ENCODE results near the gene MACROD2. TPM values are rescaled to one million over a fixed set of nuclear protein-coding genes. Genes with fewer than 3 reads are reported as not detected.

MACROD2 gene
- total and polyA plus RNA-seq, 2 donors (not counting 1 experiment from before 2014, with no cell fraction given) = 5.3 to 6.7 TPM

DNA sequence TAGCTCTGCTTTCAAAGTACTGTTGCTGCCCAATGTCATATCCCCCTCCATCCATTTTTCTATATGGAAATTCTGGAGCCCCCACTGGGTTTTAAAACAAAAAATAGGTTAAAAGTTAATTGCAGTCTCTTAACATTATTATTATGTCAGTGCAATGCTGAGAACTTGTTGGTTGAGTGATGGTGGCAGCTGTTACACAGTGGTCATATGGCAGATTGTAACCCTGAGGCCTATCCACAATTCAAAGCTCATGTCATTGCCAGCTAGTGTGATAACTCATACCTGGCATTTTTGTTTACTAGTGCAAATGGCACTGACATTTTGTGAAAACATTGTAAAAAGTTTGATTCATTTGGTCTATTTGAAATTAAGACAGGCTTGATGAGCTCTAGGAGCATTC is 647.8 kb downstream of the MACROD2 start:
- no peak for ATAC-seq (ENCODE audit: low read depth)
- Histone ChIP-seq H3K4me1 (ENCODE audit: control insufficient read depth in 2 of 2, insufficient read depth in 2 of 2, low read length in 2 of 2) (no peaks in the 10 kb centered on the region), H3K36me3 (replicated peaks in 1 of 2; ENCODE audit: control extremely low read depth in 1 of 2, control insufficient read depth in 1 of 2, extremely low read depth in 1 of 2, insufficient read depth in 2 of 2, low read length in 1 of 2) (no peaks in the 10 kb centered on the region), H3K79me2 (ENCODE audit: control insufficient read depth, insufficient read depth, low read length) (no peaks in the 10 kb centered on the region), H3K27me3 (replicated peaks in 1 of 4; ENCODE audit: control extremely low read depth in 1 of 4, control insufficient read depth in 3 of 4, insufficient read depth in 4 of 4, low read length in 3 of 4) (no peaks in the 10 kb centered on the region), H3K4me3 (ENCODE audit: control extremely low read depth in 1 of 5, extremely low read depth in 1 of 5, insufficient read depth in 1 of 5, low read depth in 2 of 5, low read length in 4 of 5) (no peak overlapping the region), H3K27ac (ENCODE audit: low read length in 2 of 2) (no peak overlapping the region), H2AFZ (ENCODE audit: insufficient read depth, low read depth, low read length, poor library complexity, severe bottlenecking) (no peak overlapping the region), H3K4me2 (replicated peaks; ENCODE audit: low read depth, low read length, poor library complexity, severe bottlenecking) (no peak overlapping the region), H3K9ac (ENCODE audit: low read length) (no peak overlapping the region), H3K9me3 (ENCODE audit: control extremely low read depth in 1 of 3, control insufficient read depth in 2 of 3, insufficient read depth in 1 of 3, low read length in 2 of 3) (no peaks in the 10 kb centered on the region), H4K20me1 (ENCODE audit: control insufficient read depth, insufficient read depth, low read length, poor library complexity, severe bottlenecking) (no peaks in the 10 kb centered on the region)
- Mint-ChIP-seq H3K9me3 (ENCODE audit: insufficient read depth) (peaks cover 4% of the 10 kb centered on the region), H3K4me3 (no peak overlapping the region), H3K27ac (no peak overlapping the region), H3K4me1 (no peaks in the 10 kb centered on the region), H3K27me3 (no peaks in the 10 kb centered on the region)
- ChIA-PET CTCF (no interaction called here), POLR2A (no interaction called here)
- TF ChIP-seq EZH2 (IDR thresholded peaks at IDR 0.05; ENCODE audit: borderline replicate concordance, insufficient read depth, low read depth, low read length, poor library complexity, severe bottlenecking) = no peak
- TF ChIP-seq, protein P1, sequence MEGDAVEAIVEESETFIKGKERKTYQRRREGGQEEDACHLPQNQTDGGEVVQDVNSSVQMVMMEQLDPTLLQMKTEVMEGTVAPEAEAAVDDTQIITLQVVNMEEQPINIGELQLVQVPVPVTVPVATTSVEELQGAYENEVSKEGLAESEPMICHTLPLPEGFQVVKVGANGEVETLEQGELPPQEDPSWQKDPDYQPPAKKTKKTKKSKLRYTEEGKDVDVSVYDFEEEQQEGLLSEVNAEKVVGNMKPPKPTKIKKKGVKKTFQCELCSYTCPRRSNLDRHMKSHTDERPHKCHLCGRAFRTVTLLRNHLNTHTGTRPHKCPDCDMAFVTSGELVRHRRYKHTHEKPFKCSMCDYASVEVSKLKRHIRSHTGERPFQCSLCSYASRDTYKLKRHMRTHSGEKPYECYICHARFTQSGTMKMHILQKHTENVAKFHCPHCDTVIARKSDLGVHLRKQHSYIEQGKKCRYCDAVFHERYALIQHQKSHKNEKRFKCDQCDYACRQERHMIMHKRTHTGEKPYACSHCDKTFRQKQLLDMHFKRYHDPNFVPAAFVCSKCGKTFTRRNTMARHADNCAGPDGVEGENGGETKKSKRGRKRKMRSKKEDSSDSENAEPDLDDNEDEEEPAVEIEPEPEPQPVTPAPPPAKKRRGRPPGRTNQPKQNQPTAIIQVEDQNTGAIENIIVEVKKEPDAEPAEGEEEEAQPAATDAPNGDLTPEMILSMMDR (IDR thresholded peaks at IDR 0.05) = no peak
- intact Hi-C loops (cut with micrococcal nuclease) = no loop called here
- DNase-seq = no peak

DNA sequence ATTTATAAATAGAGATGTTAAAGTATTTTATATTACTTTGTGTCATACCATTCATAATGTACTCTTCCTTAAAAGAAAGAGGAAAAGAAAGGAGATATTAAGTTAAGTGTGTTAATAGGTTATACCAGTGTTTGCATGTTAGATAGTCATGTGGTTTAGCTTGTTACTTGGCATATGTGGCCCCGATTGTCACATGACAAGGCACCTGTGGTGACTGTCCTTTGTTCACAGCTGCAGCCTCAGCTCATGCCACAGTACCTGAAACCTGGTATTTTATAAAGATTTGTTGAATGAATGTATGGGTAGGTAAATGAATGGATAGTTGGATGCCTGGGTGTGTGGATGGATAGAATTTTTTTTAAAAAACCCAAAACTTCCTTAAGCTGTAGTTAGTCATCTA is 648.2 kb downstream of the MACROD2 start:
- H3K79me2 ChIP-seq (ENCODE audit: control insufficient read depth, insufficient read depth, low read length) = no peaks in the 10 kb centered on the region
- no peaks in the 10 kb centered on the region for H3K27me3 ChIP-seq (replicated peaks in 1 of 4; ENCODE audit: control extremely low read depth in 1 of 4, control insufficient read depth in 3 of 4, insufficient read depth in 4 of 4, low read length in 3 of 4)
- ATAC-seq (ENCODE audit: low read depth) (no peak), DNase-seq (no peak)
- no peaks in the 10 kb centered on the region for H3K4me1 ChIP-seq (ENCODE audit: control insufficient read depth in 2 of 2, insufficient read depth in 2 of 2, low read length in 2 of 2)
- H3K9me3 ChIP-seq (ENCODE audit: control extremely low read depth in 1 of 3, control insufficient read depth in 2 of 3, insufficient read depth in 1 of 3, low read length in 2 of 3) = no peaks in the 10 kb centered on the region
- Mint-ChIP-seq H3K27me3 (no peaks in the 10 kb centered on the region), H3K4me3 (no peak overlapping the region), H3K27ac (no peak overlapping the region), H3K4me1 (no peaks in the 10 kb centered on the region), H3K9me3 (ENCODE audit: insufficient read depth) (peaks cover 4% of the 10 kb centered on the region)
- H4K20me1 ChIP-seq (ENCODE audit: control insufficient read depth, insufficient read depth, low read length, poor library complexity, severe bottlenecking) = no peaks in the 10 kb centered on the region
- 60% methylated on average over 1 of the region's 1 CpG for WGBS (ENCODE audit: insufficient coverage)
- no peaks in the 10 kb centered on the region for H3K36me3 ChIP-seq (replicated peaks in 1 of 2; ENCODE audit: control extremely low read depth in 1 of 2, control insufficient read depth in 1 of 2, extremely low read depth in 1 of 2, insufficient read depth in 2 of 2, low read length in 1 of 2)
- ChIA-PET POLR2A (no interaction called here), CTCF (no interaction called here)
- H3K4me3 ChIP-seq (ENCODE audit: control extremely low read depth in 1 of 5, extremely low read depth in 1 of 5, insufficient read depth in 1 of 5, low read depth in 2 of 5, low read length in 4 of 5) = no peak overlapping the region
- H3K9ac ChIP-seq (ENCODE audit: low read length) = no peak overlapping the region
- H3K4me2 ChIP-seq (replicated peaks; ENCODE audit: low read depth, low read length, poor library complexity, severe bottlenecking) = no peak overlapping the region
- TF ChIP-seq, protein P1 (IDR thresholded peaks at IDR 0.05) = no peak
- no peak for TF ChIP-seq EZH2 (IDR thresholded peaks at IDR 0.05; ENCODE audit: borderline replicate concordance, insufficient read depth, low read depth, low read length, poor library complexity, severe bottlenecking)
- H3K27ac ChIP-seq (ENCODE audit: low read length in 2 of 2) = no peak overlapping the region
- intact Hi-C loops (cut with micrococcal nuclease) = no loop called here
- no peak overlapping the region for H2AFZ ChIP-seq (ENCODE audit: insufficient read depth, low read depth, low read length, poor library complexity, severe bottlenecking)
